Aorta (tissue), 5 donors: ENCODE data around the gene OTOL1. TPM values are rescaled to one million over a fixed set of nuclear protein-coding genes. Genes with fewer than 3 reads are reported as not detected.

Source experiments
- ATAC-seq: fragments of 200-7000 bp; cut with Tn5 transposase; one replicate; pipeline ENCODE4 v1.9.1; 2022; ENCODE audit warnings: moderate library complexity; ENCODE audit not compliant: low FRiP score
- DNase-seq, 2 donors: peaks; one replicate each; pipeline ENCODE4 v3.0.0-alpha.2; 2020
- H3K27ac ChIP-seq, 2 donors: one replicate each; pipeline ENCODE4 v1.5.1; 2013; ENCODE audit warnings: low read length in 2 of 2, mild to moderate bottlenecking in 2 of 2, moderate library complexity in 2 of 2, control low read depth in 1 of 2, inconsistent platforms in 1 of 2, low read depth in 1 of 2
- H3K27me3 ChIP-seq, 2 donors: one replicate each; pipeline ENCODE4 v1.6.1; 2013; ENCODE audit warnings: control low read depth in 1 of 2, low read length in 1 of 2, mild to moderate bottlenecking in 1 of 2, moderate library complexity in 1 of 2; ENCODE audit not compliant: insufficient read depth in 2 of 2, control insufficient read depth in 1 of 2
- H3K36me3 ChIP-seq, 2 donors: one replicate each; pipeline ENCODE4 v1.6.1; 2013; ENCODE audit warnings: control low read depth in 1 of 2, low read length in 1 of 2, mild to moderate bottlenecking in 1 of 2; ENCODE audit not compliant: insufficient read depth in 2 of 2, control insufficient read depth in 1 of 2
- H3K4me1 ChIP-seq, 2 donors: one replicate each; pipeline ENCODE4 v1.6.1; 2013; ENCODE audit warnings: low read length in 2 of 2, control low read depth in 1 of 2, mild to moderate bottlenecking in 1 of 2, moderate library complexity in 1 of 2; ENCODE audit not compliant: insufficient read depth in 2 of 2, control insufficient read depth in 1 of 2
- H3K4me3 ChIP-seq, 2 donors: one replicate each; pipeline ENCODE4 v1.5.1; 2013; ENCODE audit warnings: low read length in 2 of 2, control low read depth in 1 of 2, mild to moderate bottlenecking in 1 of 2
- H3K9me3 ChIP-seq: one replicate; pipeline ENCODE4 v1.6.1; 2013; ENCODE audit warnings: mild to moderate bottlenecking, low read length; ENCODE audit not compliant: control insufficient read depth
- WGBS, 2 donors: extraction: QIAGEN DNeasy Blood & Tissue Kit; methylation state at CpG; one replicate each; pipeline ENCODE4 v1.1.7; 2013; 5-methylcytosine and 5-hydroxymethylcytosine counted together
- intact Hi-C, 2 donors: fragments of 100-400 bp; cut with DNase I; formaldehyde crosslinking; loops; one replicate each; pipeline versions ENCODE4 v1.14.2 to v1.15.0; 2022
- long read RNA-seq, 2 donors: library from polyadenylated mRNA; unstranded; transcript quantifications; one replicate each; pipeline ENCODE4 v2.0.0, GENCODE V29; 2020 to 2021
- polyA plus RNA-seq, 2 donors: library from polyadenylated mRNA; stranded (reverse); fragments of 200-250 nt; gene quantifications; one replicate each; pipeline ENCODE4 v1.2.3, GENCODE V29; 2013
- total RNA-seq, 2 donors: library from RNA; stranded (reverse); fragmentation: NEBNext Ultra II Directional; extraction: Animal tissue kit (Norgen Biotek cat#: 25700); gene quantifications; one replicate each; pipeline ENCODE4 v1.2.1, GENCODE V29; 2021
- donor health status: healthy with polysubstance abuse.
- donor health status: Bipolar disorder and iron deficiency.
- donor health status: DM: no; HTN: no; CAD: no.
- donor health status: DM: no; HTN: no; CAD: no.
- donor health status: DM: yes; HTN: yes; CAD: no.

The OTOL1 gene
- total RNA-seq (not detected), polyA plus RNA-seq (not detected)
- long read RNA-seq, donor 1, result 0 reads
- long read RNA-seq, donor 2, result 0 reads

DNA sequence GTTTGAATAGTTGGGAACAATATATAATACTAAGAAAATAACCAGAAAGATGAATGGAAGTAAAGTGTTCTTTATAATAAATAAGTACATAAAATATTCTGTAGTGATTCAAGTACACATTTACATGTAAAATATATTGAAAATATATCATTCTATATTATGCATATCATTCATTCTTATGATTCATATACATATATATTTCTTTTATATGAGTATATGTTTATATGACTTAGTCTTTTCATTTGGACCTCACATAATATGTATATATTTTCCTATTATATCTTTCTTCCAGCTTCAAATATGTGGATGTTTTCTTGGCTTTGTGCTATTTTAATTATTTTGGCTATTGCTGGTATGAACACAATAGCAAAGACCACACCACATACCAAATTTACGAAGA is at the start of gene OTOL1:
OTOL1 (plus strand) TSS at position 301 of the 400 bp plus-strand sequence; CDS start at position 301, 0 bp downstream.
- H3K4me1 ChIP-seq, result no peaks in the 10 kb centered on the region
- H3K27me3 ChIP-seq, result no peaks in the 10 kb centered on the region
- intact Hi-C loops, result no loop called here
- H3K36me3 ChIP-seq, result no peaks in the 10 kb centered on the region
- H3K27ac ChIP-seq, result no peak within 1 kb of the TSS
- H3K9me3 ChIP-seq, result no peaks in the 10 kb centered on the region
- no peak for DNase-seq
- H3K4me3 ChIP-seq, result no peak within 1 kb of the TSS
- WGBS, 2 donors, result 50 to 52% methylated on average over 1 of the region's 1 CpG
- ATAC-seq, result no peak

DNA sequence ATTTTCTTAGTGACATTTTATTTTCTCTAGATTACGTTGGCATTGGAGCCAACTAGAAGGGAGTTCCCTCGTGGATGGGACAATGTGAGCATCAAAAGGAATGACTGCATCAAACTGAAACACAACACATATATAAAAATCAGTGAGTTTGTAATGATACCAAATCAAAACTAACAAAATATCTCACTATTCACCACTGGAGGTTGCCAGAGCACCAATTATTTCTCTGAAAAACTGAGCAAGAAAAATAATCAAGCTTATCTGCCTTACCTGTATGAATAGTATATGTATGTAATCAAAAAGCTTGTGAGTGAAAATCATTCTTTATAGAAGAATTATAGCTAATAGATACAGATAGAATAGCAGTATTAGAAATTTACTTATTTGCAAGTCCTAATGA is 46.8 kb upstream of the OTOL1 start:
- intact Hi-C loops, result no loop called here
- no peak for ATAC-seq
- no peaks in the 10 kb centered on the region for H3K4me1 ChIP-seq
- DNase-seq, result no peak
- no peak overlapping the region for H3K4me3 ChIP-seq
- no peaks in the 10 kb centered on the region for H3K9me3 ChIP-seq
- 63 to 66% methylated on average over 2 of the region's 2 CpGs for WGBS, 2 donors
- H3K27me3 ChIP-seq, result no peaks in the 10 kb centered on the region
- no peaks in the 10 kb centered on the region for H3K36me3 ChIP-seq
- no peak overlapping the region for H3K27ac ChIP-seq

DNA sequence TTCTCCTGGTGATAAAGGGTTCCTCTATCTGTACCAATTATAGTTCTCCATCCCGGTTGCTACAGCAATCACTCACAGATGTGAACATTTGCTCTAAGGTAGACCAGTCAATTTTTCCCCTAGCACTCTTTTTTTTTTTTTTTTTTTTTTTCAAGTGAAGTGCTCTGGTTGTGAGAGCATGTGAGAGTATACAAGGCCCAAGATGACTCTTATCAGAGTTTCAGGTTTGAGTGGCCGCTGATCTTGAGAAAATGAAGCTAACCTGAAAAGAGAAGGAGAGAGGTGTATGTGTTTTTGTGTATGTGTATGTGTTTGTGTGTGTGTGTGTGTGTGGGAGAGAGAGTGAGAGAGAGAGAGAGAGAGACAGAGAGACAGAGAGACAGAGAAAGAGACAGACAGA is 44.4 kb upstream of the OTOL1 start:
- no peaks in the 10 kb centered on the region for H3K4me1 ChIP-seq
- H3K9me3 ChIP-seq, result no peaks in the 10 kb centered on the region
- no peak overlapping the region for H3K4me3 ChIP-seq
- H3K27ac ChIP-seq, result no peak overlapping the region
- DNase-seq (no peak), ATAC-seq (no peak)
- no peaks in the 10 kb centered on the region for H3K36me3 ChIP-seq
- 82% methylated on average over 2 of the region's 2 CpGs for WGBS, 2 donors
- intact Hi-C loops, result no loop called here
- no peaks in the 10 kb centered on the region for H3K27me3 ChIP-seq

DNA sequence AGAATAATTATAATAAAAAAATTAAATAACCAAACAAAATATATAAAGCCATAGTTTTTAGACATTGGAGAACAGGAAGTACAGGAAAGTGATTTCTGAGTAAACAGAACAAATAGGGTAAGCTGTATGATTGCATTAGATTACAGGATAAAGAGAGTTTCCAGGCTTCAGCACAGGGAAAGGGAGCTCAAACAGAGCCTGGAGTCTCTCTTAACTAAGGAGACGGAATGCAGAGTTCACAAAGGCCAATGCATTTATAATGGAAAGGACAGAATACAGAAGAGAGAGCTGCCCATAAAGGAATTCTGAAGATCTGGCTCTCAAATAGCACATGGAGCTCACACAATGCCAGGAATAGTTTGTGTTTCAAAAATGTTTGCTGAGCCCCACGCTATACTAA is 42.0 kb upstream of the OTOL1 start:
- 19 to 20% methylated on average over 2 of the region's 2 CpGs for WGBS, 2 donors
- Histone ChIP-seq H3K27me3 (no peaks in the 10 kb centered on the region), H3K4me1 (no peaks in the 10 kb centered on the region), H3K4me3 (no peak overlapping the region), H3K9me3 (no peaks in the 10 kb centered on the region), H3K36me3 (no peaks in the 10 kb centered on the region), H3K27ac (no peak overlapping the region)
- intact Hi-C loops, result no loop called here
- no peak for DNase-seq
- ATAC-seq, result no peak

DNA sequence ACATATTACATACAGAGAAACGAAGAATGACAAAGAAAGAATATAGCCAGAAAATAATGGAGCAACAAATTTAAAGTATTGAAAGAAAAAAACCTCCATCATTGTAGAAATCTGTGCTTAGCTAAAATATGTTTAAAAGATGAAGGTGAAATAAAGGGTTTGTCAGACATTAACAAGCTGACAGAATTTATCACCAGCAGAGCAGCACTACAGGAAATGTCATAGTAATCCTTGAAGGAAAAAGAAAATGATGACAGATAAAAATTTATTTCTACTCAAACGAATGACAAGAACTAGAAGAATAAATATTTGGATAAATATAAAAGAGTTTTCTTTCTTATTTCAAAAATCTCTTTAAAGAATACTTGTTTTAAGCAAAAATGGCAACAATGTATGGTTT is 40.6 kb upstream of the OTOL1 start:
- ATAC-seq, result no peak
- Histone ChIP-seq H3K27ac (no peak overlapping the region), H3K4me1 (no peaks in the 10 kb centered on the region), H3K9me3 (no peaks in the 10 kb centered on the region), H3K27me3 (no peaks in the 10 kb centered on the region), H3K36me3 (no peaks in the 10 kb centered on the region), H3K4me3 (no peak overlapping the region)
- 20 to 24% methylated on average over 2 of the region's 2 CpGs for WGBS, 2 donors
- intact Hi-C loops, result no loop called here
- DNase-seq, result no peak

DNA sequence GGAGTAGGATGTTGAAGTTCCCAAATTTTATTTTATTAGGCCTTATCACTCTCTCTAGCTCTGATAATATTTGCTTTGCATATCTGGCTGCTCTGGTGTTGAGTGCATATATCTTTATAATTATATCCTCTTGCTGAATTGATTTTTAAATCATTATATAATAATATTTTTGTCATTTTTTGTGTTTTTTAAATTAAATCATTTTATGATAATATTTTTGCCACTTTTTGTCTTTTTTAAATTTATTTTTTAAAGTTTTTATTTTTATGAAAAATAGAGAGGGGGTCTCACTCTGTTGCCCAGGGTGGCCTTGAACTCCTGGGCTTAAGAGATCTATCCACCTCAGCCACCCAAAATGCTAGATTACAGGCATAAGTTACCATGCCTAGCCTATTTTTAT is 34.5 kb upstream of the OTOL1 start:
- H3K27ac ChIP-seq, result no peak overlapping the region
- no peak for DNase-seq
- no peaks in the 10 kb centered on the region for H3K36me3 ChIP-seq
- no peaks in the 10 kb centered on the region for H3K27me3 ChIP-seq
- no peak for ATAC-seq
- H3K9me3 ChIP-seq, result peaks cover 2% of the 10 kb centered on the region
- intact Hi-C loops, result no loop called here
- no peaks in the 10 kb centered on the region for H3K4me1 ChIP-seq
- no peak overlapping the region for H3K4me3 ChIP-seq

DNA sequence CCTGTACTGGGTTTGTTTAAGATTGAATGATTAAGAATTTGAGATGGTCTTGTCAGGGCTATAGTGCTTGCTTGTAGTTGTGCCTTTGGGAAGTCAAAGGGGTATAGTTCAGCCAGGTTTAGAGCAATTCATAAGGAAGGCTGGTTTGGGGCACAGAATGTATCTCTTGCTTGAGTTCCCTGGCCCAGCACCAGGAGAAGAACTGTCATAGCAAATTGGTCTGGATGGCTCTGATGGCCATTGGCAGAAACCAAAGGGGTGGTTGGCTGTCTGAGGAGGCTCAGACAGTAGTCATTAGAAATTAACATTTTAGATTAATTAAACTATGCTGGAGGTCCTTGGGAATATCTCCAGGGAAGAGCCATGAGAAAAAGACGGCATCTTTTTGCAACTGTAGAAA is 25.4 kb upstream of the OTOL1 start:
- intact Hi-C loops, result no loop called here
- Histone ChIP-seq H3K36me3 (no peaks in the 10 kb centered on the region), H3K4me1 (no peaks in the 10 kb centered on the region), H3K27ac (no peak overlapping the region), H3K4me3 (no peak overlapping the region), H3K27me3 (no peaks in the 10 kb centered on the region), H3K9me3 (no peaks in the 10 kb centered on the region)
- ATAC-seq, result no peak
- WGBS, 2 donors, result 90 to 91% methylated on average over 1 of the region's 1 CpG
- DNase-seq, result no peak

DNA sequence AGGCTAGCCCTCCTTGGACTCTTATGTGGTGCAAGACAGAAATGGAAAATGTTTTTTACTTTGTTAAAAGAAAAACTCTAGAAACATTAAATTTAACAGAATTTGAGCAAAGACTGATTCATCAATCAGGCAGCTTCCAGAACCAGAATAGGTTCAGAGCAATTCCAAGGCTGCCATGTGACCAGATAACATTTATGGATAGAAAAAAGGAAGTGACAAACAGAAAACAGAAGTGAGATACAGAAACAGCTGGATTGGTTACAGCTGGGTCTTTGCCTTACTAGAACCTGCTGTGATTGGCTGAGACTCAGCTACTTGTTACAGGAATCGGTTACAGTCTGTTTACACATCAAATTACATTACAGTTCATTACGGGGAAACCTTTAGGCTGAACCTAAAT is 22.5 kb upstream of the OTOL1 start:
- DNase-seq (no peak), ATAC-seq (no peak)
- no peaks in the 10 kb centered on the region for H3K36me3 ChIP-seq
- no peaks in the 10 kb centered on the region for H3K27me3 ChIP-seq
- H3K27ac ChIP-seq, result no peak overlapping the region
- H3K4me1 ChIP-seq, result no peaks in the 10 kb centered on the region
- WGBS, 2 donors, result 76 to 83% methylated on average over 2 of the region's 2 CpGs
- H3K9me3 ChIP-seq, result no peaks in the 10 kb centered on the region
- intact Hi-C loops, result no loop called here
- no peak overlapping the region for H3K4me3 ChIP-seq

DNA sequence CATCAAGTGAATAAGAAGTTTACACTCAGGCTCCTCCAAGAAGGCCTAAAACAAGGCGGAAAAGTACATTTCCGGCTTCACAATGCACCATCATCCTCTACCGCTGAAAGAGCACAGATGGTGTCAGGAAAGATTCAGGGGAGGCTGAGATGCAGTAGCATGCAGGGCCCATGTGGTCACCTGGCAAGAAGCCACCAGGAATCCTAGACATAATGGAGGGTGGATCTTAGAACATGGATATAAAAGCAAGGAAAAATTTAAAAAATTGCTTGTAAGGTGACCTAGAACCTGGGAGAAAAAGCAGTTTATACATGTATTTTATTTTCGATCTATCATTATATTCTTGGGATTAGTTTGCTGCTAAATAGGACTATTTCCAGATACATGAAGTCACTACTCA is 21.9 kb upstream of the OTOL1 start:
- intact Hi-C loops, result no loop called here
- WGBS, 2 donors, result 91 to 93% methylated on average over 4 of the region's 4 CpGs
- H3K27ac ChIP-seq, result no peak overlapping the region

More for the DNA sequence above, 21.9 kb upstream of the OTOL1 start:
- Histone ChIP-seq H3K4me1 (no peaks in the 10 kb centered on the region), H3K27me3 (no peaks in the 10 kb centered on the region), H3K9me3 (no peaks in the 10 kb centered on the region), H3K4me3 (no peak overlapping the region), H3K36me3 (no peaks in the 10 kb centered on the region)
- DNase-seq (no peak), ATAC-seq (no peak)
